NCI-H2196 (cell line): ENCODE data around the gene ID4.

Experiments
- DNase-seq: peaks from one replicate; lab custom pipeline; 2025; ENCODE audit not compliant: unreplicated experiment; lab: John Stamatoyannopoulos, UW

The ID4 gene

GRCh38 chr6:19857139-19857538, 20.0 kb downstream of the ID4 start:
- DNase-seq = no peak

GRCh38 chr6:19857703-19858102, 20.5 kb downstream of the ID4 start:
- DNase-seq = no peak

- DNase-seq = peak; percentile 68
Observed at GRCh38 chr6:19860235-19860877, 23.2 kb downstream of the ID4 start.

GRCh38 chr6:19864285-19864684, 27.1 kb downstream of the ID4 start:
- peak; percentile 20 for DNase-seq

- DNase-seq = peak; percentile 31
Observed at GRCh38 chr6:19865178-19865577, 28.0 kb downstream of the ID4 start.

- no peak for DNase-seq
Observed at GRCh38 chr6:19866173-19866984, 29.2 kb downstream of the ID4 start.

GRCh38 chr6:19866985-19867627, 29.9 kb downstream of the ID4 start:
- DNase-seq = no peak

GRCh38 chr6:19869464-19869863, 32.3 kb downstream of the ID4 start:
- DNase-seq = no peak

- DNase-seq = no peak
Observed at GRCh38 chr6:19870322-19870721, 33.2 kb downstream of the ID4 start.

- DNase-seq = no peak
Observed at GRCh38 chr6:19873031-19873430, 35.9 kb downstream of the ID4 start.

- no peak for DNase-seq
Observed at GRCh38 chr6:19876672-19877071, 39.5 kb downstream of the ID4 start.

- peak; percentile 71 for DNase-seq
Observed at GRCh38 chr6:19879663-19880062, 42.5 kb downstream of the ID4 start.

GRCh38 chr6:19880066-19880465, 42.9 kb downstream of the ID4 start:
- peak; percentile 49 for DNase-seq

GRCh38 chr6:19891451-19891850, 54.3 kb downstream of the ID4 start:
- no peak for DNase-seq
